Sigmoid colon (tissue), 7 donors: ENCODE data around the gene IQCK. TPM values are rescaled to one million over a fixed set of nuclear protein-coding genes. Genes with fewer than 3 reads are reported as not detected.

ENCODE experiments used
- DNase-seq: peaks from one replicate; pipeline ENCODE4 v3.0.0-alpha.2; 2019
- H3K27ac ChIP-seq, 4 donors: fragments of 200-600 bp; sonication (generic); one replicate each; pipeline ENCODE4 v1.5.1; 2016 to 2019; ENCODE audit warnings: mild to moderate bottlenecking in 1 of 4
- H3K27me3 ChIP-seq, 3 donors: fragments of 200-600 bp; sonication (generic); one replicate each; pipeline ENCODE4 v1.5.1; 2019; ENCODE audit warnings: mild to moderate bottlenecking in 1 of 3
- H3K36me3 ChIP-seq, 4 donors: fragments of 200-600 bp; sonication (generic); one replicate each; pipeline ENCODE4 v1.5.1; 2016 to 2019
- H3K4me1 ChIP-seq, 4 donors: fragments of 200-600 bp; sonication (generic); one replicate each; pipeline ENCODE4 v1.5.1; 2017 to 2019
- H3K4me3 ChIP-seq, 4 donors: fragments of 200-600 bp; sonication (generic); one replicate each; pipeline ENCODE4 v1.5.1; 2017 to 2019; ENCODE audit warnings: mild to moderate bottlenecking in 2 of 4, moderate library complexity in 1 of 4
- H3K9me3 ChIP-seq, 4 donors: fragments of 200-600 bp in 3 of 4; sonication (generic) in 3 of 4; one replicate each; pipeline versions ENCODE4 v1.5.1 to v1.6.1; 2013 to 2019
- EP300 ChIP-seq, 4 donors: sonication (generic); formaldehyde crosslinking; IDR thresholded peaks; one replicate each; pipeline ENCODE4 v1.6.1; 2017; ENCODE audit warnings: antibody characterized with exemption in 4 of 4
- POLR2A ChIP-seq, 2 donors: fragments of 450-650 bp; IDR thresholded peaks; one replicate each; pipeline ENCODE4 v1.6.1; 2016; ENCODE audit warnings: antibody characterized with exemption in 2 of 2, mild to moderate bottlenecking in 2 of 2, moderate library complexity in 2 of 2
- POLR2AphosphoS5 ChIP-seq, 4 donors: sonication (generic); formaldehyde crosslinking; IDR thresholded peaks; one replicate each; pipeline ENCODE4 v1.6.1; 2017; ENCODE audit warnings: antibody characterized with exemption in 4 of 4
- WGBS, 2 donors: extraction: QIAGEN DNeasy Blood & Tissue Kit; methylation state at CpG; one replicate each; pipeline ENCODE4 v1.1.7; 2013; 5-methylcytosine and 5-hydroxymethylcytosine counted together
- intact Hi-C: fragments of 100-400 bp; cut with DNase I; formaldehyde crosslinking; loops from one replicate; pipeline ENCODE4 v1.15.1; 2023
- polyA plus RNA-seq, 3 donors: library from polyadenylated mRNA; stranded (reverse); fragments of 200-250 nt; gene quantifications; one replicate each; pipeline ENCODE4 v1.2.3, GENCODE V29; 2013
- total RNA-seq, 4 donors: library from RNA; depleted of rRNA; stranded (reverse); fragments of >200 nt; gene quantifications; one replicate each; pipeline ENCODE4 v1.1.0, GENCODE V29; 2016
- TF ChIP-seq, protein P1 (sequence below), 4 experiments: fragments of 450-650 bp in 3 of 4; fragments of 200-600 bp in 1 of 4; IDR thresholded peaks; one replicate each; pipeline ENCODE4 v1.5.1; 2016 to 2019; ENCODE audit warnings: antibody characterized with exemption in 4 of 4, mild to moderate bottlenecking in 3 of 4, moderate library complexity in 2 of 4
- donor health status: healthy with polysubstance abuse.
- donor health status: Bipolar disorder and iron deficiency.
- donor health status: healthy.

IQCK gene
- total and polyA plus RNA-seq, 7 donors: 5.1 to 16.6 (median 10.3) TPM

DNA sequence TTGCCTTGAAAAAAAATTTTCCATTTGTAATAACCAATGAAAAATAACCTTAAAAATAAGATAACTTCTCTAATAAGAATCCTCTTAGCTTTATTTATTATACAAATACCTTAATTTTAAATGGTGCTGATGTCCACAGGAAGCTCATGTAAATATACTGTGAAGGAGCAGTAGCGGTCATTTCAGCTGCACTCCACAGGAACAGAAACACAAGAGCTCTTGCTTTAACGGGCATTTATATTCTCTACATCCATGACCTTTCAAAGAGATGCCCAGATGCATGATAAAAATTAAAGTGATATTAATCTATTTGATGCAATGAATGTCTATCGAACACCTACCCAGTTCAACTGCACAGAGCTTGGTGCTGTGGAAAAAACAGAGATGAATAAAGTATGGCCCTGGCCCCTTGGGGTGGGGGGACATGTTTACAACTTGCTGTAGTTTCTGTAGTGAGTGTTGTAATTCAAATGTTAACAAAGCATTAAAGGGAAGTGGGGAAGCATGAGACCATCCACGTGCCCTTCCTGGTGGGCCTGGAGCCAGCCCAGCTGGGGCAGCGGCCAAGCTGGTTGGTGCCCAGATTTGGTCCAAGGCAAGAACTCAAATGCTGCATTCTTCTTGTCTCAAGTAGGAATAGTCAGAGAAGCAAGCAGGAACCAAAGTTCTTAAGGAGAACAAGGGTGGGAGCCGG is 47.9 kb downstream of the IQCK start:
- DNase-seq: peak; percentile 70
- TF ChIP-seq EP300 (IDR thresholded peaks at IDR 0.05) (no peak), POLR2AphosphoS5 (IDR thresholded peaks at IDR 0.05) (peak in 2 of 4 donors; percentile 14 to 51), POLR2A (IDR thresholded peaks at IDR 0.05) (no peak)
- TF ChIP-seq, protein P1, sequence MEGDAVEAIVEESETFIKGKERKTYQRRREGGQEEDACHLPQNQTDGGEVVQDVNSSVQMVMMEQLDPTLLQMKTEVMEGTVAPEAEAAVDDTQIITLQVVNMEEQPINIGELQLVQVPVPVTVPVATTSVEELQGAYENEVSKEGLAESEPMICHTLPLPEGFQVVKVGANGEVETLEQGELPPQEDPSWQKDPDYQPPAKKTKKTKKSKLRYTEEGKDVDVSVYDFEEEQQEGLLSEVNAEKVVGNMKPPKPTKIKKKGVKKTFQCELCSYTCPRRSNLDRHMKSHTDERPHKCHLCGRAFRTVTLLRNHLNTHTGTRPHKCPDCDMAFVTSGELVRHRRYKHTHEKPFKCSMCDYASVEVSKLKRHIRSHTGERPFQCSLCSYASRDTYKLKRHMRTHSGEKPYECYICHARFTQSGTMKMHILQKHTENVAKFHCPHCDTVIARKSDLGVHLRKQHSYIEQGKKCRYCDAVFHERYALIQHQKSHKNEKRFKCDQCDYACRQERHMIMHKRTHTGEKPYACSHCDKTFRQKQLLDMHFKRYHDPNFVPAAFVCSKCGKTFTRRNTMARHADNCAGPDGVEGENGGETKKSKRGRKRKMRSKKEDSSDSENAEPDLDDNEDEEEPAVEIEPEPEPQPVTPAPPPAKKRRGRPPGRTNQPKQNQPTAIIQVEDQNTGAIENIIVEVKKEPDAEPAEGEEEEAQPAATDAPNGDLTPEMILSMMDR (IDR thresholded peaks at IDR 0.05): no peak
- H3K36me3 ChIP-seq: no peaks in the 10 kb centered on the region
- H3K27ac ChIP-seq: peak overlapping the region in 1 of 4 donors; percentile 30
- H3K9me3 ChIP-seq: no peaks in the 10 kb centered on the region
- intact Hi-C loops: no loop called here
- H3K27me3 ChIP-seq: no peaks in the 10 kb centered on the region
- peaks cover 0 to 12% (median 7%) of the 10 kb centered on the region in 4 donors for H3K4me1 ChIP-seq
- 69 to 76% methylated on average over 6 of the region's 6 CpGs for WGBS, 2 donors
- H3K4me3 ChIP-seq: no peak overlapping the region

DNA sequence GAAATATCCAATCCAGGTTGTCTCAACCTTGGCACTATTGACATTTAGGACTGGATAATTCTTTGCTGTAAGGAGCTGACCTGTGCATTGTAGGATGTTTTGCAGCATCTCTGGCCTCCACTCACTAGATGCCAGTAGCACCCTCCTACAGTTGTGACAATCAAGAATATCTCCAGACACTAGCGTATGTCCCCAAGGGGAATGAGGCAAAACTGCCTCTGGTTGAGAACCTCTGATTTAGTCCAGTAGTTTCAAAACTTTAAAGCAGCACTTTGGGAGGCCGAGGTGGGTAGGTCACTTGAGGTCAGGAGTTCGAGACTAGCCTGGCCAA is 48.4 kb downstream of the IQCK start:
- WGBS, 2 donors: 91 to 96% methylated on average over 3 of the region's 3 CpGs
- peak overlapping the region in 1 of 4 donors; percentile 30 for H3K27ac ChIP-seq
- H3K4me3 ChIP-seq: no peak overlapping the region
- DNase-seq: no peak
- no peaks in the 10 kb centered on the region for H3K9me3 ChIP-seq
- H3K4me1 ChIP-seq: peaks cover 0 to 12% (median 7%) of the 10 kb centered on the region in 4 donors
- intact Hi-C loops: no loop called here
- H3K36me3 ChIP-seq: no peaks in the 10 kb centered on the region
- no peak for TF ChIP-seq EP300 (IDR thresholded peaks at IDR 0.05)
- no peaks in the 10 kb centered on the region for H3K27me3 ChIP-seq

- TF ChIP-seq, protein P1 (IDR thresholded peaks at IDR 0.05): no peak
- no peak for TF ChIP-seq POLR2A (IDR thresholded peaks at IDR 0.05)
- no peak for TF ChIP-seq POLR2AphosphoS5 (IDR thresholded peaks at IDR 0.05)
- no peak for TF ChIP-seq EP300 (IDR thresholded peaks at IDR 0.05)
- no peak for DNase-seq
- H3K4me3 ChIP-seq: no peak overlapping the region
- no peaks in the 10 kb centered on the region for H3K27me3 ChIP-seq
- H3K9me3 ChIP-seq: no peaks in the 10 kb centered on the region
- H3K36me3 ChIP-seq: no peaks in the 10 kb centered on the region
- H3K4me1 ChIP-seq: peaks cover 0 to 12% (median 7%) of the 10 kb centered on the region in 4 donors
- 93 to 97% methylated on average over 9 of the region's 9 CpGs for WGBS, 2 donors
- intact Hi-C loops: no loop called here
- peak overlapping the region in 1 of 4 donors; percentile 30 for H3K27ac ChIP-seq
Measured at GRCh38 chr16:19766988-19767387, 48.9 kb downstream of the IQCK start.

- intact Hi-C loops: no loop called here
- TF ChIP-seq, protein P1 (IDR thresholded peaks at IDR 0.05): no peak
- TF ChIP-seq EP300 (IDR thresholded peaks at IDR 0.05) (no peak), POLR2AphosphoS5 (IDR thresholded peaks at IDR 0.05) (no peak), POLR2A (IDR thresholded peaks at IDR 0.05) (no peak)
- no peak overlapping the region for H3K4me3 ChIP-seq
- H3K27ac ChIP-seq: no peak overlapping the region
- DNase-seq: no peak
- peaks cover 0 to 12% (median 7%) of the 10 kb centered on the region in 4 donors for H3K4me1 ChIP-seq
- no peaks in the 10 kb centered on the region for H3K9me3 ChIP-seq
- H3K36me3 ChIP-seq: no peaks in the 10 kb centered on the region
- WGBS, 2 donors: 92 to 95% methylated on average over 13 of the region's 13 CpGs
- no peaks in the 10 kb centered on the region for H3K27me3 ChIP-seq
Measured at GRCh38 chr16:19767497-19767896, 49.4 kb downstream of the IQCK start.

GRCh38 chr16:19769239-19769638 is 51.2 kb downstream of the IQCK start:
- H3K27ac ChIP-seq: no peak overlapping the region
- no peaks in the 10 kb centered on the region for H3K9me3 ChIP-seq
- TF ChIP-seq, protein P1 (IDR thresholded peaks at IDR 0.05): no peak
- TF ChIP-seq EP300 (IDR thresholded peaks at IDR 0.05): no peak
- TF ChIP-seq POLR2AphosphoS5 (IDR thresholded peaks at IDR 0.05): no peak
- no peak for TF ChIP-seq POLR2A (IDR thresholded peaks at IDR 0.05)
- no peaks in the 10 kb centered on the region for H3K36me3 ChIP-seq
- H3K27me3 ChIP-seq: no peaks in the 10 kb centered on the region
- 93 to 96% methylated on average over 4 of the region's 4 CpGs for WGBS, 2 donors
- peaks cover 0 to 12% (median 7%) of the 10 kb centered on the region in 4 donors for H3K4me1 ChIP-seq
- intact Hi-C loops: no loop called here
- no peak for DNase-seq
- H3K4me3 ChIP-seq: no peak overlapping the region
